Measurements from ENCODE around the gene BABAM2.

BABAM2 gene

GRCh38 chr2:28169492-28169891, 279.0 kb downstream of the BABAM2 start:
- no peak for DNase-seq (ENCODE audit: low read depth)

GRCh38 chr2:28172114-28172898, 281.8 kb downstream of the BABAM2 start:
- no peak for TF ChIP-seq CTCF (IDR thresholded peaks at IDR 0.05; ENCODE audit: low read depth, low read length)
- TF ChIP-seq MAX (IDR thresholded peaks at IDR 0.05; ENCODE audit: low read depth, low read length), result no peak
- no peak for TF ChIP-seq POLR2A (IDR thresholded peaks at IDR 0.05; ENCODE audit: extremely low read depth, insufficient read length)
- TF ChIP-seq MYC (IDR thresholded peaks at IDR 0.05; ENCODE audit: low read depth, low read length), result no peak
- DNase-seq (ENCODE audit: low read depth), result no peak
- no peak overlapping the region for H3K4me3 ChIP-seq (ENCODE audit: low read depth, low read length)

More at GRCh38 chr2:28169492-28169891, 279.0 kb downstream of the BABAM2 start:
- H3K4me3 ChIP-seq (ENCODE audit: low read depth, low read length), result no peak overlapping the region
- TF ChIP-seq POLR2A (IDR thresholded peaks at IDR 0.05; ENCODE audit: extremely low read depth, insufficient read length) (no peak), MAX (IDR thresholded peaks at IDR 0.05; ENCODE audit: low read depth, low read length) (no peak), MYC (IDR thresholded peaks at IDR 0.05; ENCODE audit: low read depth, low read length) (no peak), CTCF (IDR thresholded peaks at IDR 0.05; ENCODE audit: low read depth, low read length) (no peak)

GRCh38 chr2:28173377-28173776, 282.8 kb downstream of the BABAM2 start:
- no peak for DNase-seq (ENCODE audit: low read depth)
- H3K4me3 ChIP-seq (ENCODE audit: low read depth, low read length), result no peak overlapping the region
- TF ChIP-seq CTCF (IDR thresholded peaks at IDR 0.05; ENCODE audit: low read depth, low read length), result no peak
- TF ChIP-seq MAX (IDR thresholded peaks at IDR 0.05; ENCODE audit: low read depth, low read length), result no peak
- TF ChIP-seq MYC (IDR thresholded peaks at IDR 0.05; ENCODE audit: low read depth, low read length), result no peak
- no peak for TF ChIP-seq POLR2A (IDR thresholded peaks at IDR 0.05; ENCODE audit: extremely low read depth, insufficient read length)

- DNase-seq (ENCODE audit: low read depth), result no peak
- TF ChIP-seq POLR2A (IDR thresholded peaks at IDR 0.05; ENCODE audit: extremely low read depth, insufficient read length) (no peak), MAX (IDR thresholded peaks at IDR 0.05; ENCODE audit: low read depth, low read length) (no peak), MYC (IDR thresholded peaks at IDR 0.05; ENCODE audit: low read depth, low read length) (no peak), CTCF (IDR thresholded peaks at IDR 0.05; ENCODE audit: low read depth, low read length) (no peak)
Observed at GRCh38 chr2:28174211-28174610, 283.7 kb downstream of the BABAM2 start.

GRCh38 chr2:28175028-28175427, 284.5 kb downstream of the BABAM2 start:
- no peak for DNase-seq (ENCODE audit: low read depth)

More at GRCh38 chr2:28174211-28174610, 283.7 kb downstream of the BABAM2 start:
- H3K4me3 ChIP-seq (ENCODE audit: low read depth, low read length), result no peak overlapping the region

More at GRCh38 chr2:28175028-28175427, 284.5 kb downstream of the BABAM2 start:
- H3K4me3 ChIP-seq (ENCODE audit: low read depth, low read length), result no peak overlapping the region
- TF ChIP-seq POLR2A (IDR thresholded peaks at IDR 0.05; ENCODE audit: extremely low read depth, insufficient read length) (no peak), MAX (IDR thresholded peaks at IDR 0.05; ENCODE audit: low read depth, low read length) (no peak), CTCF (IDR thresholded peaks at IDR 0.05; ENCODE audit: low read depth, low read length) (no peak), MYC (IDR thresholded peaks at IDR 0.05; ENCODE audit: low read depth, low read length) (no peak)
